ENCODE measurements around the gene HOXA2.

HOXA2 gene

GRCh38 chr7:27124902-27125689 lies 22.6 kb upstream of the HOXA2 start:
- no peak for DNase-seq (ENCODE audit: low read depth)

GRCh38 chr7:27124096-27124901 lies 21.8 kb upstream of the HOXA2 start:
- DNase-seq (ENCODE audit: low read depth), result no peak

GRCh38 chr7:27123477-27124053 lies 21.1 kb upstream of the HOXA2 start:
- DNase-seq (ENCODE audit: low read depth), result no peak

GRCh38 chr7:27123007-27123476 lies 20.6 kb upstream of the HOXA2 start:
- DNase-seq (ENCODE audit: low read depth), result no peak

- DNase-seq (ENCODE audit: low read depth), result no peak
Measured at GRCh38 chr7:27122077-27122910, 19.8 kb upstream of the HOXA2 start.

GRCh38 chr7:27121684-27122076 lies 19.2 kb upstream of the HOXA2 start:
- DNase-seq (ENCODE audit: low read depth), result no peak

GRCh38 chr7:27119412-27119911 lies 17.0 kb upstream of the HOXA2 start:
- DNase-seq (ENCODE audit: low read depth), result no peak

- DNase-seq (ENCODE audit: low read depth), result no peak
Measured at GRCh38 chr7:27118580-27118979, 16.1 kb upstream of the HOXA2 start.

- no peak for DNase-seq (ENCODE audit: low read depth)
Measured at GRCh38 chr7:27117887-27118491, 15.5 kb upstream of the HOXA2 start.

GRCh38 chr7:27116962-27117886 lies 14.7 kb upstream of the HOXA2 start:
- no peak for DNase-seq (ENCODE audit: low read depth)

GRCh38 chr7:27116031-27116961 lies 13.8 kb upstream of the HOXA2 start:
- no peak for DNase-seq (ENCODE audit: low read depth)

GRCh38 chr7:27115221-27116026 lies 12.9 kb upstream of the HOXA2 start:
- DNase-seq (ENCODE audit: low read depth), result no peak

- DNase-seq (ENCODE audit: low read depth), result no peak
Measured at GRCh38 chr7:27114881-27115220, 12.4 kb upstream of the HOXA2 start.

GRCh38 chr7:27113991-27114769 lies 11.7 kb upstream of the HOXA2 start:
- no peak for DNase-seq (ENCODE audit: low read depth)

- DNase-seq (ENCODE audit: low read depth), result no peak
Measured at GRCh38 chr7:27112955-27113949, 10.8 kb upstream of the HOXA2 start.

GRCh38 chr7:27112361-27112760 lies 9.9 kb upstream of the HOXA2 start:
- DNase-seq (ENCODE audit: low read depth), result no peak
